ENCODE measurements around the gene WDR48. TPM values are rescaled to one million over a fixed set of nuclear protein-coding genes. Genes with fewer than 3 reads are reported as not detected.

Gene WDR48
- total RNA-seq, 4 donors from 2014 or later = 18.3 to 49.3 (median 25.2) TPM

DNA sequence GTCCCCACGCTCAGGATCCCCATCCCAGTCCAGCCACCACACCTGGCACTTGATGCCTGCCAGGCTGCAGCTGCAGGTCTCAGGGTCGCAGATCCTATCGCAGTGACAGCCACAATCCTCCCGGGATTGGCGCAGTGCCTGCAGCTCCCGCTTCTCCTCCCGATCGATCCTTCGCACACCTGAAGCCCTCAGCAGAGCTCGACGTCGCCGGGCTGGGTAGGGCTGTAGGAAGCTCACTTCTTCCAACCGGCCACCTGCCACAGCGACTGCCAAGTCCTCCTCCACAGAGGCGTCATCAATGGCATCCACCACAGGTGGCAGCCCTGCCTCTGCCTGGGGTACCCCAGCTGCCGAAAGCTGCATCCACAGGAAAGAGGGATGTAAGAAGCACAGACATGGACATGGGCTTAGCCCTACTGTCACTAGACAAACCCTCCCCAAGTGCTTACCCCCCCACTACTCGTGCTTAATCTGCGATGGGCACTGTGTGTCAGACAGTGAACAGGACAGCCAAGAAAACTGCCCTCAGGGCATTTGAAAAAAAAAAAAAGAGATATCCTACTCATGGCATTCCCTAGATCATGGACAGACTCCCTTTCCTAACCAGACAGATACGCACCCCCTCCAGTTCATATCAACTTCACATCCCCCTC is 92.4 kb downstream of the WDR48 start:
- Histone ChIP-seq H3K9me3 (no peaks in the 10 kb centered on the region), H3K36me3 (peaks cover 43% of the 10 kb centered on the region), H3K4me1 (peaks cover 98% of the 10 kb centered on the region), H3K27ac (no peak overlapping the region), H3K4me3 (no peak overlapping the region), H3K27me3 (no peaks in the 10 kb centered on the region)
- TF ChIP-seq POLR2A (IDR thresholded peaks at IDR 0.05) (no peak), POLR2AphosphoS5 (IDR thresholded peaks at IDR 0.05) (no peak)
- WGBS = 66% methylated on average over 19 of the region's 20 CpGs
- DNase-seq (ENCODE audit: low spot score in 2 of 2) = no peak

DNA sequence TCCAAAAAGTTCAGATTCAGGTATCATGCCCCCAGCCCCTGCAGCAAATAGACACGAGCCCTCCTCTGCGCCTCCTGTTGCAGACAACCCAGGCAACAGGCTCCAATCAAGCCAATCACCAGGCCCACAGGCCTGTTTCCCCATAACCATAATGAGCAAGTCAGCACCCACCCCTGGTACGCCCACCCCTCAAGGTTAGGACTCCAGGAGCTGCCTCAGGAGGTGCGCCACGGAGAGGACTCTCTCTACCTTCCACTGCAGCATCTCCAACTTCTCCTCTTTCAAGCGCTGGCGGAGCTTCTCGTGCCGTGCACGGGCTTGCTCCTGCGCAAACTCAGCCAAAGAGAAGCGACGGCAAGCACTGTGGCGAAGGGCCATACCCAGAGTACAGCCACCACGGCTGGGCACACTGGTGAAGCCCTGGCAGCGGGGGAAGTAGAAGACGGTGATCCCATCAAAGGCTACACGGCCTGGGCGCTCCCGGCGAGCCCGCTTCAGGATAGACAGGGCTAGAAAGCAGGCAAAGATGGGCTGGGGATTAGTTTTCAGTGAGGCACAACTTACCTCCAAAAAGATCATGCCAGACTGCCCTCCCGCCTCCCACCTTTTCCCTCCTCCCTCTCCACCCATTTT is 93.0 kb downstream of the WDR48 start:
- no peak for TF ChIP-seq POLR2AphosphoS5 (IDR thresholded peaks at IDR 0.05)
- TF ChIP-seq EP300 (IDR thresholded peaks at IDR 0.05) = no peak
- TF ChIP-seq, protein P1, sequence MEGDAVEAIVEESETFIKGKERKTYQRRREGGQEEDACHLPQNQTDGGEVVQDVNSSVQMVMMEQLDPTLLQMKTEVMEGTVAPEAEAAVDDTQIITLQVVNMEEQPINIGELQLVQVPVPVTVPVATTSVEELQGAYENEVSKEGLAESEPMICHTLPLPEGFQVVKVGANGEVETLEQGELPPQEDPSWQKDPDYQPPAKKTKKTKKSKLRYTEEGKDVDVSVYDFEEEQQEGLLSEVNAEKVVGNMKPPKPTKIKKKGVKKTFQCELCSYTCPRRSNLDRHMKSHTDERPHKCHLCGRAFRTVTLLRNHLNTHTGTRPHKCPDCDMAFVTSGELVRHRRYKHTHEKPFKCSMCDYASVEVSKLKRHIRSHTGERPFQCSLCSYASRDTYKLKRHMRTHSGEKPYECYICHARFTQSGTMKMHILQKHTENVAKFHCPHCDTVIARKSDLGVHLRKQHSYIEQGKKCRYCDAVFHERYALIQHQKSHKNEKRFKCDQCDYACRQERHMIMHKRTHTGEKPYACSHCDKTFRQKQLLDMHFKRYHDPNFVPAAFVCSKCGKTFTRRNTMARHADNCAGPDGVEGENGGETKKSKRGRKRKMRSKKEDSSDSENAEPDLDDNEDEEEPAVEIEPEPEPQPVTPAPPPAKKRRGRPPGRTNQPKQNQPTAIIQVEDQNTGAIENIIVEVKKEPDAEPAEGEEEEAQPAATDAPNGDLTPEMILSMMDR (IDR thresholded peaks at IDR 0.05) = no peak
- no peak for TF ChIP-seq POLR2A (IDR thresholded peaks at IDR 0.05)
- Histone ChIP-seq H3K4me1 (peaks cover 100% of the 10 kb centered on the region), H3K4me3 (no peak overlapping the region), H3K9me3 (no peaks in the 10 kb centered on the region), H3K27me3 (no peaks in the 10 kb centered on the region), H3K36me3 (peaks cover 43% of the 10 kb centered on the region), H3K27ac (no peak overlapping the region)
- DNase-seq (ENCODE audit: low spot score in 2 of 2) = no peak
- WGBS = 89% methylated on average over 23 of the region's 23 CpGs

DNA sequence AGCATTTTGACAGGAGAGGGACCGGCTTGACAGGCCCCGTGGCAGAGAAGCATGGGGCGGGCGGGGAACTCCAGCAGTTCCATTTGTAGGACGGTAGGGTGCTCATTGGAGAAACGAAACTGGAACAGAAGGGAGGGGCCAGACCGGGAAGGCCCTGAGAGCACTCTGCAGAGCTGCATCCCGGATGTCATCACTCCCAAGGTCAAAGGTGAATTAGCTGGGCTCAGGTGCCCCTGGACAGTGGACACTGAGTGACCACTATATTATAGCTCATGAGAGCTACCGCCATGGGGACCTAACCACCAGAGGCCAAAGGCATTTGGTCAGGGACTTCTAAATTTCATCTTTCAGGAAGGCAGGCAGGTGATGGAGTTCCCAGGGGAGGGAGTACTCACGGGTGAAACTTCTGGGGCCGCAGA is 94.3 kb downstream of the WDR48 start:
- peak overlapping the region; percentile 96 for H3K4me3 ChIP-seq

More for the DNA sequence above, 94.3 kb downstream of the WDR48 start:
- no peak for TF ChIP-seq POLR2A (IDR thresholded peaks at IDR 0.05)
- TF ChIP-seq, protein P1 (IDR thresholded peaks at IDR 0.05) = peak; percentile 8 to 32
- Histone ChIP-seq H3K4me1 (peaks cover 100% of the 10 kb centered on the region), H3K9me3 (no peaks in the 10 kb centered on the region), H3K27me3 (no peaks in the 10 kb centered on the region), H3K27ac (peak overlapping the region; percentile 72), H3K36me3 (peaks cover 43% of the 10 kb centered on the region)
- WGBS = 22% methylated on average over 9 of the region's 11 CpGs
- peak in 1 of 2 donors; percentile 79 for DNase-seq (ENCODE audit: low spot score in 2 of 2)

Other genes with a start within 250 kb of the WDR48 start
- gene SCN10A, start 235.8 kb upstream of the WDR48 start, total RNA-seq = not detected
- gene SCN11A, start 72 bp upstream of the WDR48 start, total RNA-seq = under 1 TPM; 0.10 to 0.64 (median 0.21) TPM
- 100 to 1,000 TPM in 1 of 4 donors, 10 to 100 TPM in 3; 51.3 to 101 (median 73.8) TPM for gene GORASP1, start 55.6 kb downstream of the WDR48 start, total RNA-seq
- 10 to 100 TPM in 1 of 4 donors, 1 to 10 TPM in 3; 1.2 to 11.0 (median 4.7) TPM for gene TTC21A, start 55.7 kb downstream of the WDR48 start, total RNA-seq
- gene CSRNP1, start 101.6 kb downstream of the WDR48 start, total RNA-seq = 100 to 1,000 TPM in 2 of 4 donors, 10 to 100 TPM in 2; 69.1 to 234 (median 156) TPM
- not detected for gene XIRP1, start 140.6 kb downstream of the WDR48 start, total RNA-seq
- gene CX3CR1, start 228.0 kb downstream of the WDR48 start, total RNA-seq = 1 to 10 TPM in 2 of 4 donors, under 1 TPM in 2; 0.60 to 1.4 (median 1.1) TPM

All from suprapubic skin (tissue), 4 donors.